HepG2 (cell line): ENCODE measurements around the gene GJC1. TPM values are rescaled to one million over a fixed set of nuclear protein-coding genes. Genes with fewer than 3 reads are reported as not detected.

Experiments used
- ATRX ChIP-seq: sonication (generic); formaldehyde crosslinking; IDR thresholded peaks from 2 replicates; pipeline ENCODE4 v1.4.0; 2020; ENCODE audit warnings: missing genetic modification reagents, borderline replicate concordance
- BRCA1 ChIP-seq: sonication (generic); formaldehyde crosslinking; IDR thresholded peaks from 2 replicates; pipeline ENCODE4 v1.4.0; 2020; ENCODE audit warnings: missing genetic modification reagents
- BRD4 ChIP-seq: sonication (generic); formaldehyde crosslinking; IDR thresholded peaks from 2 replicates; pipeline ENCODE4 v1.4.0; 2020; ENCODE audit warnings: missing genetic modification reagents
- CBX5 ChIP-seq: sonication (generic); formaldehyde crosslinking; IDR thresholded peaks from 2 replicates; pipeline ENCODE4 v1.4.0; 2020; ENCODE audit warnings: missing genetic modification reagents, borderline replicate concordance
- CHCHD3 ChIP-seq: sonication (generic); formaldehyde crosslinking; IDR thresholded peaks from 2 replicates; pipeline ENCODE4 v1.8.0; 2022; ENCODE audit warnings: mild to moderate bottlenecking, missing genetic modification reagents, moderate library complexity
- GABPB1 ChIP-seq: IDR thresholded peaks from 2 replicates; pipeline ENCODE4 v1.6.1; 2016; ENCODE audit warnings: mild to moderate bottlenecking, missing genetic modification reagents, moderate library complexity, missing compliant biosample characterization
- GRHL1 ChIP-seq: sonication (generic); formaldehyde crosslinking; conservative IDR thresholded peaks from 2 replicates; pipeline ENCODE4 v1.8.0; 2022; ENCODE audit warnings: missing genetic modification reagents
- HDAC6 ChIP-seq: fragments of 200-600 bp; sonication (generic); IDR thresholded peaks from 2 replicates; pipeline ENCODE4 v1.7.0; 2017; ENCODE audit warnings: mild to moderate bottlenecking, antibody characterized with exemption, low read length, low read depth
- IRF9 ChIP-seq: sonication (generic); formaldehyde crosslinking; IDR thresholded peaks from 2 replicates; pipeline ENCODE4 v1.8.0; 2022; ENCODE audit warnings: missing genetic modification reagents, mild to moderate bottlenecking, borderline replicate concordance
- KMT2B ChIP-seq: IDR thresholded peaks from 2 replicates; pipeline ENCODE4 v1.6.1; 2016; ENCODE audit warnings: missing genetic modification reagents, missing compliant biosample characterization
- MXD1 ChIP-seq: sonication (generic); formaldehyde crosslinking; IDR thresholded peaks from 2 replicates; pipeline ENCODE4 v1.4.0; 2020; ENCODE audit warnings: mild to moderate bottlenecking, missing genetic modification reagents
- MXD3 ChIP-seq: IDR thresholded peaks from 2 replicates; pipeline ENCODE4 v1.6.1; 2016; ENCODE audit warnings: mild to moderate bottlenecking, missing biosample characterization, missing genetic modification reagents
- NR0B2 ChIP-seq: sonication (generic); formaldehyde crosslinking; IDR thresholded peaks from 2 replicates; pipeline ENCODE4 v1.4.0; 2020; ENCODE audit warnings: mild to moderate bottlenecking, missing genetic modification reagents
- SSRP1 ChIP-seq: IDR thresholded peaks from 2 replicates; pipeline ENCODE4 v1.6.1; 2016; ENCODE audit warnings: control low read depth
- STAG1 ChIP-seq: sonication (generic); formaldehyde crosslinking; IDR thresholded peaks from 2 replicates; pipeline ENCODE4 v1.4.0; 2020; ENCODE audit warnings: missing genetic modification reagents
- TSC22D2 ChIP-seq: sonication (generic); formaldehyde crosslinking; IDR thresholded peaks from 2 replicates; pipeline ENCODE4 v1.5.1; 2020; ENCODE audit warnings: missing genetic modification reagents, mild to moderate bottlenecking, borderline replicate concordance
- XBP1 ChIP-seq: sonication (generic); formaldehyde crosslinking; IDR thresholded peaks from 2 replicates; pipeline ENCODE4 v1.5.0; 2020; ENCODE audit warnings: missing genetic modification reagents
- ZFP41 ChIP-seq: sonication (generic); formaldehyde crosslinking; IDR thresholded peaks from 2 replicates; pipeline ENCODE4 v1.4.0; 2020; ENCODE audit warnings: mild to moderate bottlenecking, missing genetic modification reagents, borderline replicate concordance
- ZFP91 ChIP-seq: sonication (generic); formaldehyde crosslinking; IDR thresholded peaks from 2 replicates; pipeline ENCODE4 v1.9.0; 2022; ENCODE audit warnings: missing genetic modification reagents, mild to moderate bottlenecking, borderline replicate concordance
- ZNF207 ChIP-seq: fragments of 450-650 bp; IDR thresholded peaks from 2 replicates; pipeline ENCODE4 v1.6.1; 2016; ENCODE audit warnings: antibody characterized with exemption, borderline replicate concordance
- ZNF335 ChIP-seq: sonication (generic); formaldehyde crosslinking; IDR thresholded peaks from 2 replicates; pipeline ENCODE4 v1.4.0; 2020; ENCODE audit warnings: missing genetic modification reagents
- ZNF44 ChIP-seq: sonication (generic); formaldehyde crosslinking; IDR thresholded peaks from 2 replicates; pipeline ENCODE4 v1.5.1; 2020; ENCODE audit warnings: mild to moderate bottlenecking, missing genetic modification reagents
- ZNF484 ChIP-seq: sonication (generic); formaldehyde crosslinking; IDR thresholded peaks from 2 replicates; pipeline ENCODE4 v1.5.1; 2020; ENCODE audit warnings: mild to moderate bottlenecking, low read depth, missing genetic modification reagents, borderline replicate concordance
- ZSCAN22 ChIP-seq: sonication (generic); formaldehyde crosslinking; IDR thresholded peaks from 2 replicates; pipeline ENCODE4 v1.4.0; 2020; ENCODE audit warnings: mild to moderate bottlenecking, missing genetic modification reagents
- polyA plus RNA-seq, 8 experiments: library from polyadenylated mRNA; depleted of rRNA in 3 of 8; stranded (reverse) in 7 of 8; unstranded in 1 of 8; fragments of >200 nt; fragmentation: Illumina TruSeq in 4 of 8; extraction: Trizol in 4 of 8; gene quantifications; 2 replicates each; pipeline versions ENCODE4 v1.2.1 to v1.2.3, GENCODE V29; 2011 to 2016; ENCODE audit warnings: low read depth in 4 of 8, missing spikeins in 1 of 8, mixed read lengths in 1 of 8; ENCODE audit not compliant: insufficient read depth in 1 of 8
- total RNA-seq, 5 experiments: library from RNA; depleted of rRNA; stranded (reverse); fragments of >200 nt; fragmentation: Illumina TruSeq; extraction: Trizol; gene quantifications; 2 replicates each; pipeline ENCODE4 v1.2.3, GENCODE V29; 2016; ENCODE audit warnings: low read depth in 1 of 5

The GJC1 gene
- total and polyA plus RNA-seq, 2 of the 13 experiments (the other 11 are each of a cell fraction or from before 2014, with no cell fraction given) = 1.7 TPM

- TF ChIP-seq MXD1 (CRISPR knock-in tag) = peak; percentile 53; the same call in 1 of the 2 replicates
- TF ChIP-seq STAG1 = no peak
- TF ChIP-seq XBP1 (CRISPR knock-in tag) = no peak
- no peak for TF ChIP-seq BRCA1 (CRISPR knock-in tag)
- peak; percentile 26; the same call in 1 of the 2 replicates for TF ChIP-seq GABPB1 (CRISPR knock-in tag)
- peak; percentile 75; the same call in 1 of the 2 replicates for TF ChIP-seq CHCHD3 (CRISPR knock-in tag)
- no peak for TF ChIP-seq ZNF44 (CRISPR knock-in tag)
- TF ChIP-seq IRF9 = no peak
- TF ChIP-seq ZSCAN22 (CRISPR knock-in tag) = no peak
- no peak for TF ChIP-seq TSC22D2 (CRISPR knock-in tag)
- no peak for TF ChIP-seq KMT2B (CRISPR knock-in tag)
- no peak for TF ChIP-seq MXD3 (CRISPR knock-in tag)
- no peak for TF ChIP-seq ZNF335
- no peak for TF ChIP-seq CBX5 (CRISPR knock-in tag)
- TF ChIP-seq ATRX = no peak
- no peak for TF ChIP-seq ZNF484 (CRISPR knock-in tag)
- no peak for TF ChIP-seq GRHL1
- no peak for TF ChIP-seq ZNF207
- no peak for TF ChIP-seq ZFP41 (CRISPR knock-in tag)
- TF ChIP-seq NR0B2 (CRISPR knock-in tag) = 0 out of 2 replicates have a peak, but pooled peaks have one; percentile 76
- no peak for TF ChIP-seq HDAC6
- no peak for TF ChIP-seq SSRP1 (CRISPR knock-in tag)
- TF ChIP-seq BRD4 (CRISPR knock-in tag) = no peak
- TF ChIP-seq ZFP91 (CRISPR knock-in tag) = no peak
Observed at GRCh38 chr17:44830359-44831288, 537 bp upstream of the GJC1 start (continued).
